Astrocyte of the spinal cord (primary cell): ENCODE data around the gene EPHB2.
A peak's percentile ranks its signal among the peaks of the same experiment; 100 is the strongest.

ENCODE experiments used
- DNase-seq: peaks from one replicate; pipeline ENCODE4 v3.0.0; 2011; ENCODE audit warnings: low read depth, low spot score
- H3K4me3 ChIP-seq: 2 replicates; pipeline ENCODE4 v1.5.1; 2011; ENCODE audit warnings: low read depth, mild to moderate bottlenecking, low read length, moderate library complexity
- CTCF ChIP-seq: IDR thresholded peaks from 2 replicates; pipeline ENCODE4 v1.5.1; 2012; ENCODE audit warnings: low read depth, mild to moderate bottlenecking, low read length, inconsistent platforms
- in situ Hi-C: cut with HindIII; loops from 2 replicates; pipeline ENCODE4 v1.10.0; 2017; ENCODE audit warnings: low sequenced_read_pairs

The EPHB2 gene

GRCh38 chr1:22872981-22873664 lies 162.5 kb downstream of the EPHB2 start:
- H3K4me3 ChIP-seq = no peak overlapping the region
- in situ Hi-C loops = no loop called here
- no peak for TF ChIP-seq CTCF
- DNase-seq = no peak

- in situ Hi-C loops = loop anchor here (25.0 kb wide), 1 partner anchor 162 kb away; the partner anchor contains the start of gene EPHB2
- no peak overlapping the region for H3K4me3 ChIP-seq
- no peak for DNase-seq
- TF ChIP-seq CTCF = no peak
Observed at GRCh38 chr1:22874785-22875184, 164.1 kb downstream of the EPHB2 start.

GRCh38 chr1:22875241-22875640 lies 164.6 kb downstream of the EPHB2 start:
- no peak for DNase-seq
- TF ChIP-seq CTCF = no peak
- in situ Hi-C loops = loop anchor here (25.0 kb wide), 1 partner anchor 163 kb away; the partner anchor contains the start of gene EPHB2
- no peak overlapping the region for H3K4me3 ChIP-seq

- H3K4me3 ChIP-seq = no peak overlapping the region
- in situ Hi-C loops = loop anchor here (25.0 kb wide), 1 partner anchor 164 kb away; the partner anchor contains the start of gene EPHB2
- TF ChIP-seq CTCF = no peak
- no peak for DNase-seq
Observed at GRCh38 chr1:22875841-22876240, 165.2 kb downstream of the EPHB2 start.

- DNase-seq = peak; percentile 77
- no peak overlapping the region for H3K4me3 ChIP-seq
- in situ Hi-C loops = loop anchor here (25.0 kb wide), 1 partner anchor 164 kb away; the partner anchor contains the start of gene EPHB2
- no peak for TF ChIP-seq CTCF
Observed at GRCh38 chr1:22876359-22877111, 165.9 kb downstream of the EPHB2 start.

- H3K4me3 ChIP-seq = no peak overlapping the region
- TF ChIP-seq CTCF = no peak
- in situ Hi-C loops = loop anchor here (25.0 kb wide), 1 partner anchor 165 kb away; the partner anchor contains the start of gene EPHB2
- DNase-seq = no peak
Observed at GRCh38 chr1:22877112-22877915, 166.7 kb downstream of the EPHB2 start.
